C1 segment of cervical spinal cord (tissue), 14 donors: Measurements from ENCODE around the gene CUZD1.

Source experiments
- DNase-seq, 14 donors: peaks; one replicate each; lab custom pipeline; 2025; lab: John Stamatoyannopoulos, UW

CUZD1 gene

GRCh38 chr10:122855745-122856144 lies 10.1 kb upstream of the CUZD1 start:
- no peak for DNase-seq

GRCh38 chr10:122854648-122855047 lies 9.0 kb upstream of the CUZD1 start:
- DNase-seq, result no peak

- no peak for DNase-seq
Measured at GRCh38 chr10:122853665-122854313, 8.1 kb upstream of the CUZD1 start.

GRCh38 chr10:122852261-122852660 lies 6.6 kb upstream of the CUZD1 start:
- DNase-seq, result no peak

- DNase-seq, result no peak
Measured at GRCh38 chr10:122850705-122851640, 5.3 kb upstream of the CUZD1 start.

- no peak for DNase-seq
Measured at GRCh38 chr10:122849900-122850605, 4.4 kb upstream of the CUZD1 start.

- DNase-seq, result no peak
Measured at GRCh38 chr10:122849090-122849489, 3.4 kb upstream of the CUZD1 start.

- no peak for DNase-seq
Measured at GRCh38 chr10:122847782-122848604, 2.3 kb upstream of the CUZD1 start.

GRCh38 chr10:122844146-122844545 lies 1.5 kb downstream of the CUZD1 start:
- no peak for DNase-seq

GRCh38 chr10:122841569-122841968 lies 4.1 kb downstream of the CUZD1 start:
- no peak for DNase-seq

- no peak for DNase-seq
Measured at GRCh38 chr10:122839505-122839904, 6.2 kb downstream of the CUZD1 start.

GRCh38 chr10:122838880-122839279 lies 6.8 kb downstream of the CUZD1 start:
- no peak for DNase-seq

GRCh38 chr10:122835908-122836307 lies 9.7 kb downstream of the CUZD1 start:
- no peak for DNase-seq

GRCh38 chr10:122830965-122831353 lies 14.7 kb downstream of the CUZD1 start:
- no peak for DNase-seq

GRCh38 chr10:122830273-122830964 lies 15.2 kb downstream of the CUZD1 start:
- DNase-seq, result no peak

- DNase-seq, result no peak
Measured at GRCh38 chr10:122829454-122829853, 16.2 kb downstream of the CUZD1 start.

- DNase-seq, result no peak
Measured at GRCh38 chr10:122828716-122829255, 16.9 kb downstream of the CUZD1 start.

GRCh38 chr10:122827302-122827701 lies 18.4 kb downstream of the CUZD1 start:
- DNase-seq, result no peak

GRCh38 chr10:122822973-122823690 lies 22.5 kb downstream of the CUZD1 start:
- DNase-seq, result no peak

- no peak for DNase-seq
Measured at GRCh38 chr10:122821808-122822207, 23.8 kb downstream of the CUZD1 start.
